Measurements from ENCODE around the gene SPTLC1.

- TF ChIP-seq CTCF (IDR thresholded peaks at IDR 0.05): no peak
- TF ChIP-seq POLR2A (IDR thresholded peaks at IDR 0.05): no peak
Measured at GRCh38 chr9:92033991-92034390, 81.2 kb downstream of the SPTLC1 start.
